Stimulated activated CD8-positive, alpha-beta memory T cell treated with anti-CD3 and anti-CD28 coated beads, Interleukin-4, amount 100 ng/mL, for 48 hours (primary cell): ENCODE measurements around the gene TRPM6.

ENCODE experiments used
- DNase-seq: peaks from one replicate; pipeline ENCODE4 v3.0.0-alpha.2; 2020

Gene TRPM6

DNA sequence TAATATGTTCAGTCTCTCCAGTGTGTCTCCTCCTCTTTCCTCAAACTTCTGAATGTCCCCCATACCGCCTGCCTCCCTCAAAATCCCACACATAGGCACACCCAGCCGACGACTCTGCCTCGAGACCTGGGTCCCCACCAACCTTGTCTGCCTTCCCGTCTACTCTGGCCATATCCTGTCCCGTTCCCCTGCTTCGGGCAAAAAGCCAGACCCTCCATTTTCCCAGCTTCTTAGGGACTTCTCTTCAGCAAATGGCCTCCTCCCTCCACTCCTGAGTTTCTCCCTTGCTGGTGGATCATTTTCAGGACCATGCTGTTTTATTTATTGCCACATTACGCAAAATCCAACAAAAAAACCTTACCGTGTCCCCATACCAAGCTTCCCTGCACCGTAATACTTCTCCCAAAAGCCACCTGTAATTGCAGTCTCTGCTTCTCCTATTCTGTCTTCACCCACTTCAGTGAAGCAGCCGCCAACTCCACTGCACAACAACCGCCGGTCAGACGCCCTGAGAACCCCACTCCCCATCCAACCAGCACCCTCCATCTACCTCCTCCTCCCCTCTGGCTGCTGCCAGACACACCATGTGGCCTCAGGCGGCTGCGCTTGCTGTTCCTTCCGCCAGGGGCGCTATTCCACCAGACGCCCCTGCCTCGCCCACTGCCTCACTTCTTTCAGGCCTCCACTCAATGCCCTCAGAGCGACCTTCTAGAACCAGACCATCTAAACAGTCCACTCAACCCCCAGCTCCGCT lies 117.0 kb downstream of the TRPM6 start:
- peak; percentile 60 for DNase-seq

DNA sequence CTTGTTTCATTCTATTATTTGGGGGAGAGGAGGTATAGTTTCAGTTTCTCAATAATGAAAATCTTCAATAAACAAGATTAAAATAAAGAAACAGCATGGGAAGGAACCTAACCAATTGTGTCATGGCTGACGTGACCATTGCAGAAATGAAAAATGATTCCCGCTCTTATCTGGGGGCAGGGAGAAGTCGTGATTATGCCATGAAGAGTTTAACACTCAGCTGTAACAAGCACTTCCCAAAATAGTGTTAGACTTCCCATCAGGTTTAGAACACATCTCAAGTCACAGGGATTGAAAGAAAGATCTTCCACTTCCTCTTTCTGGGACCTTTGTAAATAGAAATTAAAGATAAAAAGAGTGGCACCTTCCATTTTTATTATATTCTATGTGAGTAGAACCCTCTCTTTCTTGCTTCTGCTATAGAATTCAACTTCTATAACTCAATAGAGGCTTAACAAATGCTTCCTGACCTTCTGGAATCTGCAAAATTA lies 122.2 kb downstream of the TRPM6 start:
- no peak for DNase-seq

DNA sequence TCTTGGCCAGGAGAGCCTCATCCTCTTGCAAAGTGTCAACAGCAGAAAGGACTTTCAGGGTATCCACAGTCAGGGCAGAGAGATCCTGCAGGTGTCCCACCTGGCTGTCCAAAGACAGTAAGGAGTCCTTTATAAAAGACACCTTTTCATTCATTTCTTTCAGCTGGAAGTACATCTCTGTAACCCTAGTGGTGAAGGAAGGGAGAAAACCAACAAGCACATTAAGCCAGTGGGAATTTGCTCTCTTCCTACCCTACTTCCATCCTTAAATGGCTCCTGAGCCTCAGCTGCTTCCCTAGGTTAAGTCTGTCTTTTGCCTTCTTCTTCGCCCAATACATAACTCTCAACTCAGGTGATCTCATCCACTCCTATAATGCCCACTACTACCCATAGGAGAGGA lies 124.8 kb downstream of the TRPM6 start:
- DNase-seq: no peak

DNA sequence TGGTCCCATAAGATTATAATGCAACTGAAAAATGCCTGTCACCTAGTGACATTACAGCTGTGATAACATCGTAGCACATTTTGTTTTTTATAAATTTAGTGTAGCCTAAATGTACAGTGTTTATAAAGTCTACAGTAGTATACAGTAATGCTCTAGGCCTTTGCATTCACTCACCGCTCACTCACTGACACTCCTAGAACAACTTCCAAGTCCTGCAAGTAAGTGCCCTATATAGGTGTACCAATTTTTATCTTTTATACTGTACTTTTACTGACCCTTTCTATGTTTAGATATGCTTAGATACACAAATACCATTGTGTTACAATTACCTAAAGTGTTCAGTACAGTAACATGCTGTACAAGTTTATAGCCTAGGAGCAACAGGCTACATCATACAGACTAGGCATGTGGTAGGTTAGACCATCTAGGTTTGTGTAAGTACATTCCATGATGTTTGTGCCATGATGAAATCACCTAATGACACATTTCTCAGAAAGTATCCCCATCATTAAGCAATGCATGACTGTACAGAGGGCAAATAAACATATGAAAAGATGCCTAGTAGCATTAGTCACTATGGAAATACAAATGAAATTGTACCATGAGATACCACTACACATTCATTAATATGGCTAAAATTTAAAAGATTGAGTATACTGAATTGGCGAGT lies 127.6 kb downstream of the TRPM6 start:
- DNase-seq: no peak

DNA sequence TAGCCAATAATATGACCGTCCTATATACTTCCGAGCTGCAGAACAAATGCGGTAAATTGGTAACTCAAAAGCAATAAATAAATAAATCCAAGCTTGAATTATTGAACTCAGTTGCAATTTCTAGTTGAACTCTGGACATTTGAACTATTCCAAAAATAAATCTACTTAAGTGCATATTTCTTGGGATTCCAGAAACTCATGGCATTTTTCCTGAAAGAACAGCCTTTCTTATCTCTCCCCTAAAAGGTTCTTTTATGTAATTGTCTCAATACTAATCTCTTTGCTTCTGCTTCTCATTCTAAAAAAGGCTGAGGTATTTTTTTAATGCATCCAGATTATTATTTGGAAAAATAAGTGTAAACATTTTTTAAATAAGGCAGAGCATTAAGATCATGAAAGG lies 131.7 kb downstream of the TRPM6 start:
- DNase-seq: no peak

DNA sequence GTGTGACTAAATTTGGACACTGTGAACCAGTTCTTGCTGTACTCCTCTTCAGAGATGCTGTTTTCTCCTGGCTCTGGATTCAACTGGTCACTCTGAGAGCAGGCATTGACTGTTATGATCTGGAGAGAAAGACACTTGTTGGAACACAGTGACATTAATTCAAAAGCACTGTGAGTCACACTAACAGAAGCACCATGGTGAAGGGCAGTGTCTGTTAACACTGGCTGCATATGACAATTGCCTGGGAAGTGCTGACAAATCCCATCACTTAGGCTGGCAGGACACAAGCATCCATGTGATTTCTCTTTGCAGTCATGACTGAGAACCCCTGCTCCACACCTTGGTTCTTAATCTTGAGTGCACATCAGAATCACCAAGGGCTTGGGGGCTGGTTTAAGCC lies 132.4 kb downstream of the TRPM6 start:
- no peak for DNase-seq

DNA sequence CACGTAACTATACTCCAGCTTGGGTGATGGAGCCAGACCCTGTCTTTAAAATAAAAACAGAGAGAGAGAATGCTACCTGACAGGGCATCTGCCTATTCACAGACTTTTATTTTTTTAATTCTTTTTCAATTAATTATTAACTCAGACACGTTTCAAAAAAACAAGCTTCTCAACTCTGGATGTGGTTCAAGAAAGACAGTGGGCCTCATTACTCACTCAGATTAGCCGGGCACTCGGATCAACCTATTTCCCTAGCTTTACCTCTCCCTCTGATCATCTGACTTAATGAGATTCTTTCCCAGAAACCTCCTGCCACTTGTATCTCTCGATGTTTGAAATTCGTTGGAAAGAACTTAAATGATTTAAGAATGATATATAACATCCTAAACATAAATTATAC lies 134.1 kb downstream of the TRPM6 start:
- DNase-seq: no peak

DNA sequence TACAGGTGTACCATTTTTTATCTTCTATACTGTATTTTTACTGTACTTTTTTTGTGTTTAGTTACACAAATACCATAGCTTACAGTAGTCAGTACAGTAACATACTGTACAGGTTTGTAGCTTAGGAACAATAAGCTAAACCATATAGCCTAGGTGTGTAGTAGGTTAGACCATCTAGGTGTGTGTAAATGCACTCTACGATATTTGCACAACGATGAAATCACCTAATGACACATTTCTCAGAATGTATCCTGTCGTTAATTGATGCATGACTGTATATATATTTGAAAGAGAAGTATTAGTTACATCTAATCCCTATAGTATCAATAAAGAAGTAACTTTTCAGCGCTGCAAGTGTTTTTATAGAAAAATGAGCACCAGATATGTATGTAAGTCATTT lies 138.8 kb downstream of the TRPM6 start:
- no peak for DNase-seq

DNA sequence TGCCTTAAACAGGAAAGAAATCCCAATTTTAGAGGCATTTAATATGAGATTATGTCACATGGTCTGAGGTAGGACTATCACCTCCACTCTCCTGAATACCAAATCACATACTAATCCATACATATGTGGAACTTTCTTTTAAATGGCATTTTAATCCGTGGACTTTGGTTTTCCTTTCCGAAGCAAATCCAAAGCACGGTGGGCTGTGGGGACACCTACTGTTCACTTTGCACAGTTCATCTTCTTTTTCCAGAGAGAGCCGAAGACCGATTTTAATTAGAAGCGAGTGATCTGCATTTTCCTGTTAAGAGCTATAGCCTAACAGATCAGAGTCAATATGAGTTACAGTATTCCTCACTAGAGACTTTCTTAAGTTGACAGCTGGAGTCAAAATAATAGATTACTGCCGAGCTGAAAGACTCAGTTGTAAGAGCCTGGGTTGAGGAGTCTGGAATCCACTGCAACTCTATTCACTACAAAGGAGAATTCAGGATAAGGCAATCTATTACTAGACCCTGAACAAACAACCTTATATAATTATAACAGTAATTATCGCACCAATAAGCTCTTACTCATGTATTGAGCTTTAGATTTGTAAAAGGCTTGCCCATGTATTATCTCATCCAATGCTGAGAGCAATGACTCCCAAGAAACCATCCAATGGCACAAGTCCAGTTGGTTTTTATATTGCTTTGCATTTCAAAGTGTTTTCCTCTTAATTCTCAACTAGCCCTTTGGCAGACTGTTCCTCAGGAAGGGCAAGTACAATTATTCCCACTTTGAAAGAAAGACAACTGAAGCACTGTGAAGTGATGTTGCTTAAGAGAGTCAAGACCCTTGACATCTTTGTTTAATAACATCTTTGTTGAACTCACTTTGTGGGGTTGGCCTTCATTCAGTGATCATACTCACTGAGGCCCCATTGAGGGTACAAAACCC lies 144.7 kb downstream of the TRPM6 start:
- peak; percentile 33 for DNase-seq

DNA sequence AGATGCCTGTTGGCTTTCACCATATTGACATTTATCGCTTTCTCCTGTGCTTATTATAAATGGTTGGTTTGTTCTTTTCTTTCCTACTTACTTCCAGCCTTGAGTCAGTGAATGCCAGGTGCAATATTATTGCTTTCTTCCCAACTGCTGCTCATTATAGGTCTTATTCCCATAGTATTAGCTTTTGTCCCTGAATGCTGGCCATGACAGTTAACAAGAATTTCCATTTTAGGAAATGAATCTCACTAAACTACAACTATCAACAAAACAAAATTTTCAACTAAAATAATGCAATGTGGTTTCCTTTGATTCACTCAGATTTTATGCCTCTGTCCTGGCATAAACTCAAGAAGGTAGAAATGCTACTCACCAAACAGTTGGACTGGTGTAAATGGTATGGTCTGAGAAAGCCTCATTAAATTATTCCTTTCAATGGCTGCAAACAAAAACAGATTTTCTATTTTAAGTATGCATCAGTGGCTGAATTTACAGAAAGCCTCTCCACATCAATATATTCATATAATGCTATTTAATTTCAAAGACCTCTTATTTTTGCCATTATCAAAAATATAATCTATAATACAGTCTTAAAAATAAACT lies 145.4 kb downstream of the TRPM6 start:
- DNase-seq: no peak

DNA sequence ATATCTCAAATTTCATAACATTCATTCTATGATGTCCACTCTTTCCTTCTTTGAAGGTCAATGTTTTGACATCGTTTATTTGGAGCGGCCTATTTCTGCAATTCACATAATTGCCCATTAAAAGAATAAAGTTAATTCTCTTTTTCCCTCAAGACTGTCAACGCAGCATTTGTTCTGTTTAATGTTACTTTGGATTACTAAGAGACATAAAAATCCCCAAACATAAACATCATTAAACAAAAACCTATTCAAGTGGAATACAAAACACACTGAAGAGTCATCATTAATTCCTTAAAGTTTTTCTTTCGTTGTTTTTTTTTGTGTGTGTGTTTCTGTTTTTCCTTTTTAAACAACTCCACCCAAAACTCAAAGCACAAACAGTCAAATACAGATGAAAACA lies 151.1 kb downstream of the TRPM6 start:
- no peak for DNase-seq

DNA sequence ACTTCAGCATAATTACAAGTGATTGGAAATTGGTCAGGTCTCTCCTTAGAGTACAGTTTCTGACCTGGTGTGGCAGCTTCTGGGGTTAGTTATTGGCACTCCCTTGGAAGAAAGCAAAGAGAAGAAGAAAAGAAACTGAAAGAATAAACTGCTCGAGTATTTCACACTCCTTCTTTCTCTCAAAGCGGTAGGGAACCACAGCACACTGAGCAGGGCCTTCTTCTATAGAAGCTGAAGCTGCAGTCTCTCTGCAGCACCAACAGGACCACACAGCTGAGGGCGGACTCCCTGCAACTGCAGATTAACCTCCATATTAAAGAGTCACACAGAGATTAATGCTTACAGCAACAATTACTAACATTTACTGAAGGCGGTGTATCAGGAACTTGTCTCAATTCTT lies 152.0 kb downstream of the TRPM6 start:
- no peak for DNase-seq

DNA sequence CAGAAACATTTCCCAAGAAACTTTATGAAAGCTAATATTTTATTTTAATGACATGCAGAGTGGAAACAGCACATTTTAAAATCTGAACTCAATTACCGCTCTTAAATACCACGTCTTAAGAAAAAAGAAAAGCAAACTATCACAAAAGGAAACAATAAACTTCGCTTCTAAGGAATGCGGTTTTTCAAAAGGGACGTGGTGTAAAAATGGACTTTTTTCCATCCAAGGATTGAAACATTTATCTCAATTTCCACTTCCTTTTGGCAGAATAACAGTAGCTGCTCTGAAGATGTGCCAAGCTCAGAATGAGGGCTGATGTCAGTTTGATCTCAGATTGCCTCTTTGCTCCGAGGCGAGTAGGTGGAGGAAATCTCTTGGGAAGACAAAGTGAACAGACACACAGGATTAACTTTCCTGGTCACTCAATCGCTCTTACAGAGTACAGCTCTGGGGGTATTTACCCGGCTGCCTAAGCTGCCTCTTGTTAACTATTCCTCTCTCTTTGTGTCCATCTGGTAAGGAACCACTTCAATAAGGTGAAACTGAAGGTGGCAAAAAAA lies 158.5 kb downstream of the TRPM6 start:
- no peak for DNase-seq

DNA sequence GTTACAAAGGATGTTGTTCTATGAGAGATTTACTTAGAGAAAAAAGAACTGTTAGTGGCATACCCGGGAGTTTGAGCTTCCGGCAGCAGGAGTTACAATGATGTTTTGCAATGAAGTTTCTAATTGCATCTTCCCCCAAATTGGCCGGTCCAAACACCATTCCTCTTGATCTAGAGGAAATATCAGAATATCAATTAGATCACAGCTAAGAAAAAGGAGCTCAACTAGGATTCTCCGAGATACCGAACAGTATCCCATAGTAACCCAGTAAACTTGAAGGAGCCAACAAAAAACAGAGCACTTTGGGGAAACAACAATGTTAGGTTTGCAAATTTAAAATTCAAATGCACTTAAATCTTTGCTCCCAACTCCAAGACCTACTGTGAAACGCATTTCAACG lies 159.5 kb downstream of the TRPM6 start:
- DNase-seq: no peak

DNA sequence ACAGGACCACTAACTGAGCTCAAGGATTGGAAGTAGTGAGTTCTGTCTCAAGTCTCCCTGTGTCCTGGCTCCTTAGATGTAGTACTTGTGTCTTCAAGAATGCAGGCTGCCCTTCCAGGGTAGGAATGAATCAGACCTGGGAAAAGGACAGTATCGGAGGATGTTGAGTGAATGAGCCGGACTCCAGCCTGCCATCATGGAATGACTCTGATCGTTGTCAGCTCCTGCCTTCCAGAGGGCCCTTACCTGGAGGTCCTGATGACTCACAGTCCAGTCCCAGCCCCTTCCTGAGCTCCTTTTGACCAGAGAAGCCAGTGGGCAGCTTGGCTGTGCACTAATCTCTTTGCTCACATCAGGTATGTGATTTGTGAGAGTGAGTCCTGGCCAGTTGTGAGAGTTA lies 161.1 kb downstream of the TRPM6 start:
- no peak for DNase-seq

DNA sequence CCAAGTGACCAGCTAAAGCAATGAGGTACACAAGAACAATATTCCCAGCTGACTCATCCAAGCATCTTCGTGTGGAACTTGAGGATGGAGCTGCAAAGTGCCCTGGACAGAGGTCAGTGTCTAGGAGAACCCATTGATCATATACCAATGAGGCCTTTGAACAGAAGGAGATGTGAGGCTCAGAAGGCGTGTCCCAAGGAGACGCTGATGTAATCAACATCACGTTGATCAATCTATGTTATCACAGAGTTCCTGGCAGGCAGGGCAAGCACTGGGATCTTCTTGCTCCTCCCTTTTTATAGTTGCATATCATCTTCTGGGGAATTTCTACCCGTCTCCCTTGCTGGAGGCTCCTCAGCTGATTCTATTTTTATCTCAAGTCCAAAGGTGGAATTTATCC lies 163.4 kb downstream of the TRPM6 start:
- DNase-seq: no peak

DNA sequence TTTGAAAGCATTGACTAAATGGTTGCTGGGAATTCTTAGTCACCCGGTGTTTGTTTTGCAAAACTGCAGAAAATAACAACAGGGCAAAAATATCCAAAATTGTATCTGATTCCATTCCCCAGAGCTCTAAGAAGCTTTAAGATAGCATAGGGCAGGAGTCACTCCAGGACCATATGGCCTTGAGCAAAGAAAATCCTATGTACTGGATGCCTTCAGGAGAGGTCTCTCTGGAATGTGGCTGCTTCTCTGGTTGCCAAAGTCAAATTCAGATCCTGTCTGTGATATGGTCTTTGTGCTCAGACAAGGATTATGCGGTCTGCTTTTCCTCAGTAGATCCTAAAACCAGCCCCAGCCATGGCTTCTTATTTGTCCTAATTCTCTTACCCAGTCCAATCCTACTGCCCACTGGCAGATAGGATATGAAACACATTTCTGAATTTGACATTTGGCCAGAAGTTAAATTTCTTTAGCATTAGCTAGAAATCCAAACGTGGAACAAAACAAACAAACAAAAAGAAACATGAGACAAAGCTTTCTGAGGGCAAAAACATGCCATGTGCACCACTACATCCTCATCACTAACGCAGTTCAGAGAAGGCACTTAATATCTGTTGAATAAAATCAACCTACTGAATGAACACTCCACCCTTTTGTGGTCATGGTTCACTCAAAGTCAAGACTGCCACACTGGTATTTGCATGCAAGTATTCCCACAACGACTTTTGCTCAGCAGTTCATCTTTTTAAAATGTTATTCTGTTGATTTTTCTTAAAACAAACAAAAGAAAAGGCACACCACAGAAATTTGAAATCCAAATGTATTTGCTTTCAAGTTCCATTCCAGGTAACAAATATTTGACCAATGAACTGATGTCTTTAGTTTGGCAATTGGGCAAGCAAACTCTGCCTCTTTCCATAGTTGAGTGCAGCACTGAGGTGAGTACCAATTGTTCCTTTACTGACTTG lies 165.7 kb downstream of the TRPM6 start:
- DNase-seq: no peak

DNA sequence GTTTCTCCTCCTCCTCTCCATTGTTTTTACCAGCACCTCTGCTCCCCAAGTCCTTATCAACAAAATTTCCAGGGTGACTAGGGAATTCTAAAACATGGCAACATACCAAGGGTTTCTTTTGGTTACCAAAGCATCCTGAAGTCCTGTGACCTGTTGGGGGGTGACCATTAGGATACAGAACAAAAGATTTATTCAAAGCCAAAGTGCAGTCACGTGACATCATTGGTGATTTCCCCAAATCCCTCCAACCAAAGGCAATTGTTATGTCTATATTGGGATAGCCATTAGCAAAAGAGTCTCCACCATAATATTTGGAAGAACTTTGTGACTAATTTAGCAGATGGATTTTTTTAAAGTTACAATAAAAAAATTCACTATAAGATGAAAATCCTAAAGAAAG lies 168.4 kb downstream of the TRPM6 start:
- no peak for DNase-seq

DNA sequence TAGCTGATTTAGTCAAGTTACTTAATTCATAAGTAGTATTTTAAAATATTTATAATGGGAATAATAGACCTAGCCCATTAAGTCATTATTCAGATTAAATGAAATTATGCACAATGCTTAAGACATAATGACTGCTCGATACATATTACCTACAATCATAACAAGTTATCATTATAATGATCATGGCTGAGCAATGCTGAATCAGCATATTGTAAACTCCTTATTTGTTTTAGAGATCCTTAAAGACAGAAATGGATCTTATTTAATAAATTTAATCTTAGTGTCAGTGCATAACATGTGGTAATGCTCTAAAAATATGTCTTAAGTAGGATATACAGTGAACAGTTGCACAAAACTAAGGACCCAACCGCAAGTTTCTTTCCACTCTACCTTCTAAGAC lies 169.0 kb downstream of the TRPM6 start:
- DNase-seq: no peak

DNA sequence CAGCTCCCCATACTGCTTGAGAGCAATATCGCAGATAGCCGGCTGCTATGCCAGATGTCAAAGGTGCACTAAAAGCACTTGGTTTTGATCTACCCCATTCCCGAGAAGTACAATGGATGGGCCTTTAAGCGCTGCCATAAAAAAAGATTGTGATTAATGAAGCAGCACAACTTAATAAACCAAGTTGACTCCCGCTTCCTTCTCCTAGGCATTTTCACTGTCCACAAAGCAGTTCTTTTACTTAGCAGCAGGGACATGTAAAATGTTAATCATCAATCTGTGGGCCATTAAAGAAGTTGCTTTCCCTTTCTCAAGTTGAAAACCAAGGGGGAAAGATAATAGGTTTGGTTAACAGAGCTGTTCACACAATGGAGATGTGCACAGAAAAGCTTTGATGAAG lies 176.4 kb downstream of the TRPM6 start:
- no peak for DNase-seq

DNA sequence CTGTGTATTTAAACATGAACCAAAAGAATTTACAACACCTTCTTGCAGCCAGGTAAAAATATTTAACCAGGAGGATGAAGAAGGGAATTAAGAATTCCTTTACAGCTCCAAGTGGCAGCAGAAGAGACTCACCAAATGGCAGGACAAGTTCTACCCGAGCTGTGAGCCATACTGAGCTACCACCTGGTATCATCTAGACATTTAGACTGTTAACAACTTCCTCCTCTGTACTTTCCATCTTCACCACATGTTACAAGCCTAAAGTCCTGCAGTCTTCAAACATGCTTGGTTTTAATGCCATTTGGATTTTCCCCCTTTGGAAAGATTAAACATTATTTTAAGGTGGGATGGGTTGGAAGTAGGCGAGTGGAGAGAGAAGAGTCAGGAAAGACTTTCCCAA lies 190.2 kb downstream of the TRPM6 start:
- DNase-seq: no peak

DNA sequence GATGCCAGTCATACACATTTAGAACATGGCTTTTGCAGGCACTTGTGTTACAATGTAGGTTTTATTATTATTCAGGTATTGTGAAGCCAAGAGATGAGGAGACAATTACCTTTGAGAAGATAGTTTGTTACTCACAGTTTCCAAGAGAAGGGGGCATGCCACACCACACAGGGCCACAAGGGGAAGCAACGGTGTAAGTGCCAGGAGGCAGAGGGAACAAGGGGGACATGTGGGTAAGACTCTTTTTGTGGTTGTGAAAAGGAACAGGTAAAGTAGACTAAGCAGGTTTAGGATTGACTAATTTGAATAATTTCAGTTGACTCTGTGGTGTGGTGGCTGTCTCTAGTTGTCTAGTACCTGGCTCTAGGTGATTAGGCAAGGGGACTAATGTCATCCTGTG lies 191.2 kb downstream of the TRPM6 start:
- DNase-seq: no peak
